Mesodermal cell (in vitro differentiated cells): ENCODE data around the gene CAPZA2.
"Not testable (repeated sequence)": the region's sequence is repeated elsewhere in the genome, so short reads cannot be mapped to it uniquely, and the experiment has no call there.

Source experiments
- H3K27ac ChIP-seq: 2 replicates; pipeline ENCODE4 v1.7.0; 2013; ENCODE audit warnings: mild to moderate bottlenecking, low read depth, low read length, moderate library complexity; ENCODE audit not compliant: severe bottlenecking
- H3K36me3 ChIP-seq: 2 replicates; pipeline ENCODE4 v1.7.1; 2013; ENCODE audit warnings: mild to moderate bottlenecking, low read length, moderate library complexity; ENCODE audit not compliant: control insufficient read depth, insufficient read depth
- H3K4me1 ChIP-seq: one replicate; pipeline ENCODE4 v1.7.1; 2013; ENCODE audit warnings: mild to moderate bottlenecking, low read length; ENCODE audit not compliant: insufficient read depth, control insufficient read depth, poor library complexity, severe bottlenecking
- H3K4me3 ChIP-seq: 2 replicates; pipeline ENCODE4 v1.7.0; 2013; ENCODE audit warnings: low read length, control low read depth, mild to moderate bottlenecking; ENCODE audit not compliant: insufficient read depth, poor library complexity, severe bottlenecking; ENCODE audit errors: extremely low read depth
- H3K9me3 ChIP-seq: 2 replicates; pipeline ENCODE4 v1.7.1; 2013; ENCODE audit warnings: mild to moderate bottlenecking, low read length, moderate library complexity; ENCODE audit not compliant: control insufficient read depth
- WGBS, 2 experiments: methylation state at CpG; one replicate each; pipeline ENCODE4 v1.1.5; 2013; ENCODE audit warnings: missing lambda C conversion rate in 2 of 2; ENCODE audit not compliant: insufficient coverage in 2 of 2; 5-methylcytosine and 5-hydroxymethylcytosine counted together

CAPZA2 gene

DNA sequence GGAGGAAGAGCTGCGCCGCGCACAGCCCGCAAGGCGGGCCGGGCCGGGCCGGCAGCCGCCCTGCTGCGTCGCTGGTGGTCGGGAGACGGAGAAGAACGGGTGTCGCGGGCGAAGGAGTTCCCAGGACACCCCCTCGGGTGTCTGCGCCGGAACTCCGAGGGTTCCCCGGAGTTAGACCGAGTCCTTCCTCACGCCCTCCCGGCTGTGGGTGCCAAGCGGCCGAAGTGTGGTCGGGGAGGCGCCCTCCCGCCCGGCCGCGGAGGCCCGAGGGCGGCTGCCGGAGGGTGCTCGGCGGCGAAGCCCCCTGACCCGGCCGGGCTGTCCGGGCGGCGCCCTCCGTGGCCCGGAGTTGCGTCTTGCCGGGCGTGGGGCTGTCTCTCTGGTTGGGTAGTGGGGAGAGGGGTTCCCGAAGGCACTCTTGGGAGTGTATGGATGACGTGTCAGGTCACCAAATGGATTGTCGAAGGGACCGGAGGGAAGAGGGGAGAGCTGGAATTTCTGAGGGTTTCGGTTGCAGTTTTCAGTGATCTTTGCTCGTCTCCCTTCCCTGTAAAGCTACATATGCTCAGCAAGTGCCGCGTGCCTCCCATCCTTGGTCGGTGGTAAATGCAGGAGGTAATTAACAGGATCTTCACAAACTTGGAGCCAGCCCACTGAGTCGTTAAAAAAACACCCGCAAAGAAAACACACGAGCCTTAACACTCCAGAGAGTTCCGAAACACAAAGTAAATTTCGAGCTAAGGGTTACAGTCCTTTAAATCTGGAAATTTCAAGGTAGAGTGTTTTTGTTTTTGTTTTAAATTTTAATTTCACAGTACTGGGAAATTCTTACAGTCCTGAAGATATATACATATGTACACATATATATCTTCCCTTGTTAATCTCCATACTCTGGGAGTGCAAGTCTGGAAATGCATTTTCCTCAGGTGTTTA lies 91.8 kb downstream of the CAPZA2 start:
- peaks cover 12% of the 10 kb centered on the region for H3K4me1 ChIP-seq
- peak overlapping the region; percentile 79 for H3K4me3 ChIP-seq
- H3K36me3 ChIP-seq: no peaks in the 10 kb centered on the region
- 0 to 1% methylated on average over 36 to 48 of the region's 63 CpGs for WGBS, 2 experiments
- H3K9me3 ChIP-seq: no peaks in the 10 kb centered on the region
- H3K27ac ChIP-seq: peak overlapping the region; percentile 98

GRCh38 chr7:116955340-116955739 lies 93.0 kb downstream of the CAPZA2 start:
- Histone ChIP-seq H3K4me1 (peaks cover 7% of the 10 kb centered on the region), H3K36me3 (no peaks in the 10 kb centered on the region), H3K27ac (no peak overlapping the region), H3K4me3 (no peak overlapping the region), H3K9me3 (no peaks in the 10 kb centered on the region)

DNA sequence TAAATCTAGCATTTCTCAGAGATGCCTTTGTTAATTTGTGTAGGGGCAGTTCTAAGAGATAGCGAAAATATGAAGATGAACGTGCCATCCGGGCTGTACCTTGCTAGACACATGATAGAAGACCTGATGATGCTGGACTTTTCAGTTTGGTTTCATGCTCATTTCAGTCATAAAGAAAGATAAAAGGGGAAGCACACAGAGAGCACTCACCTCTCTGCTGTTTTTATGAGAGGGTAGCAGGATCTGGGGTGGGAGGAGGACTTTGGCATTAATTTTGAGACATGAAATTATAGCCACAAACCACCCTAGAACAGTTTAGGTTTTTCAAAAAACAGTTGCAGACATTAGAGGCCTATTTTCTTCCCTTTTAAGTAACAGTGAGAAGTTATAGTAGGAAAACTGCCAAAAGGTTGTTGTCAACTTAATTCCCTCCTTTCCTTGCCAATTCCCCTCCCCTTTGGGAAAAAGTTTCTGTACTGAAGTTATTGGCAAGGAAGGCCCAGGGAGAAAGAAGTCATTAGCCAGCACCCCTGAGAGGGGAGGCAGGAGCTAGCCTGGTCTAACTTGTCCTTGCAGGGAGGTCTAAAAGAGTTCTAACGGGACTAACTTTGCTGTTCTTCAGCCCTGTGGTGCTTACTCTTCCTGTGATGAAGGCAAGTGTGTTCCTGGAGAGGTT lies 93.6 kb downstream of the CAPZA2 start:
- H3K9me3 ChIP-seq: no peaks in the 10 kb centered on the region
- H3K4me1 ChIP-seq: peaks cover 7% of the 10 kb centered on the region
- no peak overlapping the region for H3K4me3 ChIP-seq
- WGBS, 2 experiments: 92 to 100% methylated on average over 3 to 4 of the region's 4 CpGs
- H3K36me3 ChIP-seq: no peaks in the 10 kb centered on the region
- no peak overlapping the region for H3K27ac ChIP-seq

GRCh38 chr7:116956477-116956804 lies 94.1 kb downstream of the CAPZA2 start:
- Histone ChIP-seq H3K27ac (no peak overlapping the region), H3K9me3 (no peaks in the 10 kb centered on the region), H3K4me3 (no peak overlapping the region), H3K4me1 (peaks cover 4% of the 10 kb centered on the region), H3K36me3 (no peaks in the 10 kb centered on the region)
- WGBS, 2 experiments: 83% methylated on average over 1 of the region's 2 CpGs; no CpG with 5 or more reads in 1 of the 2 experiments

GRCh38 chr7:116957874-116958273 lies 95.5 kb downstream of the CAPZA2 start:
- no peaks in the 10 kb centered on the region for H3K36me3 ChIP-seq
- H3K27ac ChIP-seq: no peak overlapping the region
- WGBS, 2 experiments: no CpG with 5 or more reads among the region's 2 CpGs
- no peaks in the 10 kb centered on the region for H3K4me1 ChIP-seq
- peaks cover 2% of the 10 kb centered on the region for H3K9me3 ChIP-seq
- H3K4me3 ChIP-seq: no peak overlapping the region

DNA sequence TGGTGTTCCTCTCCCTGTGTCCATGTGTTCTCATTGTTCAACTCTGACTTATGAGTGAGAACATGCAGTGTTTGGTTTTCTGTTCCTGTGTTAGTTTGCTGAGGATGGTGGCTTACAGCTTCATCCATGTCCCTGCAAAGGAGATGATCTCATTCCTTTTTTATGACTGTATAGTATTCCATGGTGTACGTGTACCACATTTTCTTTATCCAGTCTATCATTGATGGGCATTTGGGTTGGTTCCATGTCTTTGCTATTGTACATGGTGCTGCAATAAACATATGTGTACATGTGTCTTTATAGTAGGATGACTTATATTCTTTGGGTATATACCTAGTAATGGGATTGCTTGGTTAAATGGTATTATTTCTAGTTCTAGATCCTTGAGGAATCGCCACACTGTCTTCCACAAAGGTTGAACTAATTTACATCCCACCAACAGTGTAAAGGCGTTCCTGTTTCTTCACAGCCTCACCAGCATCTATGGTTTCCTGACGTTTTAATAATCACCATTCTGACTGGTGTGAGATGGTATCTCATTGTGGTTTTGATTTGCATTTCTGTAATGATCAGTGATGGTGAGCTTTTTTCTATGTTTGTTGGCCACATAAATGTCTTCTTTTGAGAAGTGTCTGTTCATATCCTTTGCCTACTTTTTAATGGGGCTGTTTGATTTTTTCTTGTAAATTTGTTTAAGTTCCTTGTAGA lies 99.7 kb downstream of the CAPZA2 start:
- not testable (repeated sequence) for H3K4me3 ChIP-seq, H3K27ac ChIP-seq, H3K9me3 ChIP-seq, H3K4me1 ChIP-seq, H3K36me3 ChIP-seq
- 83% methylated on average over 1 of the region's 4 CpGs; no CpG with 5 or more reads in 1 of the 2 experiments for WGBS, 2 experiments

DNA sequence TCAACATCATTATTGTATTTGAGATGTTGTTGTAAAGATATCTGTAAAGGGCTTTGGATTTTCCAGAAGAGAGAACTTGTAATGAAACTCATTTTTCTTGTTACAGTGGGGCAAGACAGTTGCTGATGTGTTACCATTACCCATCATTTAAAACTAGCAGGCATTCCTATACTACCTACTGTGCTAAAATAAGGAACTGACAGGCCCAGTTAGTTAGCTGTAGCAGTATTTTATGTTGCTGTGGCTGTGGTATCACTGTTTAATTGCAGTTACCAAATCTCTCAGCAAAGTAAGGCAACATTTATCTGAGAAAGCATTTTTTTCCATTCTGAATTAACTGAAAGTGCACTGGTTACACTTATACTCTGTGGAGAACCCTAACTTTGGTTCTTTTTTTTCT lies 100.8 kb downstream of the CAPZA2 start:
- H3K27ac ChIP-seq: no peak overlapping the region
- H3K36me3 ChIP-seq: no peaks in the 10 kb centered on the region
- H3K4me1 ChIP-seq: no peaks in the 10 kb centered on the region
- peaks cover 2% of the 10 kb centered on the region for H3K9me3 ChIP-seq
- H3K4me3 ChIP-seq: no peak overlapping the region

- Histone ChIP-seq H3K4me1 (no peaks in the 10 kb centered on the region), H3K4me3 (no peak overlapping the region), H3K36me3 (no peaks in the 10 kb centered on the region), H3K9me3 (peaks cover 2% of the 10 kb centered on the region), H3K27ac (no peak overlapping the region)
Measured at GRCh38 chr7:116966601-116967000, 104.2 kb downstream of the CAPZA2 start.

- WGBS, 2 experiments: 90 to 100% methylated on average over 3 to 4 of the region's 5 CpGs
- no peak overlapping the region for H3K4me3 ChIP-seq
- no peaks in the 10 kb centered on the region for H3K9me3 ChIP-seq
- no peaks in the 10 kb centered on the region for H3K4me1 ChIP-seq
- H3K36me3 ChIP-seq: no peaks in the 10 kb centered on the region
- no peak overlapping the region for H3K27ac ChIP-seq
Measured at GRCh38 chr7:116967254-116967922, 105.0 kb downstream of the CAPZA2 start.

- Histone ChIP-seq H3K4me3 (no peak overlapping the region), H3K9me3 (no peaks in the 10 kb centered on the region), H3K4me1 (no peaks in the 10 kb centered on the region), H3K36me3 (no peaks in the 10 kb centered on the region), H3K27ac (no peak overlapping the region)
- no CpG with 5 or more reads among the region's 1 CpG for WGBS, 2 experiments
Measured at GRCh38 chr7:116967983-116968382, 105.6 kb downstream of the CAPZA2 start.
